ENCODE results near the gene KIAA0232.

Gene KIAA0232

GRCh38 chr4:6851431-6851830 lies 68.9 kb downstream of the KIAA0232 start:
- Histone ChIP-seq H3K4me1 (ENCODE audit: control insufficient read depth, insufficient read depth, low read length) (peaks cover 6% of the 10 kb centered on the region), H3K9ac (ENCODE audit: low read length) (no peak overlapping the region), H3K36me3 (ENCODE audit: control insufficient read depth, insufficient read depth, low read length) (no peaks in the 10 kb centered on the region), H3K27me3 (ENCODE audit: control insufficient read depth, insufficient read depth, low read length) (no peaks in the 10 kb centered on the region), H3K9me3 (ENCODE audit: control insufficient read depth, low read length) (no peaks in the 10 kb centered on the region), H3K4me3 (ENCODE audit: low read length) (no peak overlapping the region)

GRCh38 chr4:6851962-6852361 lies 69.4 kb downstream of the KIAA0232 start:
- Histone ChIP-seq H3K9ac (ENCODE audit: low read length) (no peak overlapping the region), H3K36me3 (ENCODE audit: control insufficient read depth, insufficient read depth, low read length) (no peaks in the 10 kb centered on the region), H3K27me3 (ENCODE audit: control insufficient read depth, insufficient read depth, low read length) (no peaks in the 10 kb centered on the region), H3K4me1 (ENCODE audit: control insufficient read depth, insufficient read depth, low read length) (peaks cover 6% of the 10 kb centered on the region), H3K9me3 (ENCODE audit: control insufficient read depth, low read length) (no peaks in the 10 kb centered on the region), H3K4me3 (ENCODE audit: low read length) (no peak overlapping the region)

GRCh38 chr4:6852582-6852981 lies 70.1 kb downstream of the KIAA0232 start:
- Histone ChIP-seq H3K9ac (ENCODE audit: low read length) (no peak overlapping the region), H3K36me3 (ENCODE audit: control insufficient read depth, insufficient read depth, low read length) (no peaks in the 10 kb centered on the region), H3K4me3 (ENCODE audit: low read length) (no peak overlapping the region), H3K9me3 (ENCODE audit: control insufficient read depth, low read length) (no peaks in the 10 kb centered on the region), H3K4me1 (ENCODE audit: control insufficient read depth, insufficient read depth, low read length) (peaks cover 6% of the 10 kb centered on the region), H3K27me3 (ENCODE audit: control insufficient read depth, insufficient read depth, low read length) (no peaks in the 10 kb centered on the region)

- Histone ChIP-seq H3K27me3 (ENCODE audit: control insufficient read depth, insufficient read depth, low read length) (no peaks in the 10 kb centered on the region), H3K9ac (ENCODE audit: low read length) (no peak overlapping the region), H3K9me3 (ENCODE audit: control insufficient read depth, low read length) (no peaks in the 10 kb centered on the region), H3K4me1 (ENCODE audit: control insufficient read depth, insufficient read depth, low read length) (peaks cover 6% of the 10 kb centered on the region), H3K36me3 (ENCODE audit: control insufficient read depth, insufficient read depth, low read length) (no peaks in the 10 kb centered on the region), H3K4me3 (ENCODE audit: low read length) (no peak overlapping the region)
Measured at GRCh38 chr4:6854098-6854744, 71.7 kb downstream of the KIAA0232 start.

- no peak overlapping the region for H3K9ac ChIP-seq (ENCODE audit: low read length)
- peaks cover 6% of the 10 kb centered on the region for H3K4me1 ChIP-seq (ENCODE audit: control insufficient read depth, insufficient read depth, low read length)
- no peaks in the 10 kb centered on the region for H3K36me3 ChIP-seq (ENCODE audit: control insufficient read depth, insufficient read depth, low read length)
- H3K9me3 ChIP-seq (ENCODE audit: control insufficient read depth, low read length), result no peaks in the 10 kb centered on the region
- no peaks in the 10 kb centered on the region for H3K27me3 ChIP-seq (ENCODE audit: control insufficient read depth, insufficient read depth, low read length)
- no peak overlapping the region for H3K4me3 ChIP-seq (ENCODE audit: low read length)
Measured at GRCh38 chr4:6855692-6856297, 73.3 kb downstream of the KIAA0232 start.

- peaks cover 6% of the 10 kb centered on the region for H3K4me1 ChIP-seq (ENCODE audit: control insufficient read depth, insufficient read depth, low read length)
- no peaks in the 10 kb centered on the region for H3K27me3 ChIP-seq (ENCODE audit: control insufficient read depth, insufficient read depth, low read length)
- H3K36me3 ChIP-seq (ENCODE audit: control insufficient read depth, insufficient read depth, low read length), result no peaks in the 10 kb centered on the region
- H3K4me3 ChIP-seq (ENCODE audit: low read length), result no peak overlapping the region
- H3K9me3 ChIP-seq (ENCODE audit: control insufficient read depth, low read length), result no peaks in the 10 kb centered on the region
- H3K9ac ChIP-seq (ENCODE audit: low read length), result no peak overlapping the region
Measured at GRCh38 chr4:6856391-6856790, 73.9 kb downstream of the KIAA0232 start.

- H3K9me3 ChIP-seq (ENCODE audit: control insufficient read depth, low read length), result no peaks in the 10 kb centered on the region
- H3K4me3 ChIP-seq (ENCODE audit: low read length), result no peak overlapping the region
- no peaks in the 10 kb centered on the region for H3K36me3 ChIP-seq (ENCODE audit: control insufficient read depth, insufficient read depth, low read length)
- peaks cover 6% of the 10 kb centered on the region for H3K4me1 ChIP-seq (ENCODE audit: control insufficient read depth, insufficient read depth, low read length)
- H3K9ac ChIP-seq (ENCODE audit: low read length), result no peak overlapping the region
- no peaks in the 10 kb centered on the region for H3K27me3 ChIP-seq (ENCODE audit: control insufficient read depth, insufficient read depth, low read length)
Measured at GRCh38 chr4:6857009-6857882, 74.7 kb downstream of the KIAA0232 start.

- H3K27me3 ChIP-seq (ENCODE audit: control insufficient read depth, insufficient read depth, low read length), result no peaks in the 10 kb centered on the region
- H3K4me3 ChIP-seq (ENCODE audit: low read length), result no peak overlapping the region
- peaks cover 6% of the 10 kb centered on the region for H3K4me1 ChIP-seq (ENCODE audit: control insufficient read depth, insufficient read depth, low read length)
- no peak overlapping the region for H3K9ac ChIP-seq (ENCODE audit: low read length)
- no peaks in the 10 kb centered on the region for H3K36me3 ChIP-seq (ENCODE audit: control insufficient read depth, insufficient read depth, low read length)
- no peaks in the 10 kb centered on the region for H3K9me3 ChIP-seq (ENCODE audit: control insufficient read depth, low read length)
Measured at GRCh38 chr4:6858997-6859396, 76.5 kb downstream of the KIAA0232 start.

GRCh38 chr4:6859543-6859942 lies 77.0 kb downstream of the KIAA0232 start:
- Histone ChIP-seq H3K4me1 (ENCODE audit: control insufficient read depth, insufficient read depth, low read length) (peaks cover 6% of the 10 kb centered on the region), H3K4me3 (ENCODE audit: low read length) (no peak overlapping the region), H3K9me3 (ENCODE audit: control insufficient read depth, low read length) (no peaks in the 10 kb centered on the region), H3K36me3 (ENCODE audit: control insufficient read depth, insufficient read depth, low read length) (no peaks in the 10 kb centered on the region), H3K27me3 (ENCODE audit: control insufficient read depth, insufficient read depth, low read length) (no peaks in the 10 kb centered on the region), H3K9ac (ENCODE audit: low read length) (no peak overlapping the region)

GRCh38 chr4:6868386-6868785 lies 85.9 kb downstream of the KIAA0232 start:
- peaks cover 13% of the 10 kb centered on the region for H3K36me3 ChIP-seq (ENCODE audit: control insufficient read depth, insufficient read depth, low read length)
- H3K4me1 ChIP-seq (ENCODE audit: control insufficient read depth, insufficient read depth, low read length), result no peaks in the 10 kb centered on the region
- no peak overlapping the region for H3K9ac ChIP-seq (ENCODE audit: low read length)
- H3K27me3 ChIP-seq (ENCODE audit: control insufficient read depth, insufficient read depth, low read length), result no peaks in the 10 kb centered on the region
- H3K4me3 ChIP-seq (ENCODE audit: low read length), result no peak overlapping the region
- H3K9me3 ChIP-seq (ENCODE audit: control insufficient read depth, low read length), result no peaks in the 10 kb centered on the region

GRCh38 chr4:6869944-6870343 lies 87.4 kb downstream of the KIAA0232 start:
- H3K4me3 ChIP-seq (ENCODE audit: low read length), result no peak overlapping the region
- no peaks in the 10 kb centered on the region for H3K4me1 ChIP-seq (ENCODE audit: control insufficient read depth, insufficient read depth, low read length)
- H3K9me3 ChIP-seq (ENCODE audit: control insufficient read depth, low read length), result no peaks in the 10 kb centered on the region
- no peak overlapping the region for H3K9ac ChIP-seq (ENCODE audit: low read length)
- H3K27me3 ChIP-seq (ENCODE audit: control insufficient read depth, insufficient read depth, low read length), result no peaks in the 10 kb centered on the region
- H3K36me3 ChIP-seq (ENCODE audit: control insufficient read depth, insufficient read depth, low read length), result peaks cover 15% of the 10 kb centered on the region

GRCh38 chr4:6873291-6873690 lies 90.8 kb downstream of the KIAA0232 start:
- no peak overlapping the region for H3K4me3 ChIP-seq (ENCODE audit: low read length)
- H3K27me3 ChIP-seq (ENCODE audit: control insufficient read depth, insufficient read depth, low read length), result no peaks in the 10 kb centered on the region
- peaks cover 13% of the 10 kb centered on the region for H3K36me3 ChIP-seq (ENCODE audit: control insufficient read depth, insufficient read depth, low read length)
- no peaks in the 10 kb centered on the region for H3K9me3 ChIP-seq (ENCODE audit: control insufficient read depth, low read length)
- no peak overlapping the region for H3K9ac ChIP-seq (ENCODE audit: low read length)
- no peaks in the 10 kb centered on the region for H3K4me1 ChIP-seq (ENCODE audit: control insufficient read depth, insufficient read depth, low read length)
